Sigmoid colon (tissue), 4 donors: ENCODE data around the gene BBS12.

Source experiments
- CTCF ChIP-seq, 4 experiments: fragments of 450-650 bp in 3 of 4; fragments of 200-600 bp in 1 of 4; IDR thresholded peaks; one replicate each; pipeline ENCODE4 v1.5.1; 2016 to 2019; ENCODE audit warnings: antibody characterized with exemption in 4 of 4, mild to moderate bottlenecking in 3 of 4, moderate library complexity in 2 of 4
- EP300 ChIP-seq, 4 donors: sonication (generic); formaldehyde crosslinking; IDR thresholded peaks; one replicate each; pipeline ENCODE4 v1.6.1; 2017; ENCODE audit warnings: antibody characterized with exemption in 4 of 4
- POLR2A ChIP-seq, 2 donors: fragments of 450-650 bp; IDR thresholded peaks; one replicate each; pipeline ENCODE4 v1.6.1; 2016; ENCODE audit warnings: antibody characterized with exemption in 2 of 2, mild to moderate bottlenecking in 2 of 2, moderate library complexity in 2 of 2

- TF ChIP-seq CTCF (IDR thresholded peaks at IDR 0.05) = no peak
- no peak for TF ChIP-seq EP300 (IDR thresholded peaks at IDR 0.05)
- no peak for TF ChIP-seq POLR2A (IDR thresholded peaks at IDR 0.05)
Observed at GRCh38 chr4:122787940-122788339, 55.4 kb downstream of the BBS12 start.
